OCI-LY3 (cell line): ENCODE data around the gene C20orf173.

ENCODE experiments used
- H2AFZ ChIP-seq: fragments of 200-600, 300-600 bp; shearing (Covaris generic); 2 replicates; pipeline ENCODE4 v1.6.0; 2014; ENCODE audit warnings: antibody characterized with exemption, low read depth, low read length
- H3K27ac ChIP-seq: fragments of 200-600, 300-600 bp; sonication (generic); 2 replicates; pipeline ENCODE4 v1.5.1; 2014; ENCODE audit warnings: mild to moderate bottlenecking, low read length, moderate library complexity, mixed read lengths
- H3K27me3 ChIP-seq: fragments of 200-600, 300-600 bp; sonication (generic); 2 replicates; pipeline ENCODE4 v1.6.1; 2014; ENCODE audit warnings: low read depth, low read length, mixed read lengths
- H3K36me3 ChIP-seq: fragments of 200-600, 300-600 bp; sonication (generic); replicated peaks from 2 replicates; pipeline ENCODE3; 2014; ENCODE audit warnings: low read depth, low read length, mixed read lengths
- H3K4me1 ChIP-seq: fragments of 300-600, 200-600 bp; sonication (generic); 2 replicates; pipeline ENCODE4 v1.6.1; 2014; ENCODE audit warnings: low read length, mixed read lengths
- H3K4me2 ChIP-seq: fragments of 200-600, 300-600 bp; sonication (generic); 2 replicates; pipeline ENCODE4 v1.6.1; 2014; ENCODE audit warnings: low read length, mixed read lengths
- H3K4me3 ChIP-seq: fragments of 300-600, 200-600 bp; sonication (generic); 2 replicates; pipeline ENCODE4 v1.5.1; 2014; ENCODE audit warnings: antibody characterized with exemption, mild to moderate bottlenecking, low read length, moderate library complexity
- H3K79me2 ChIP-seq: fragments of 300-600, 200-600 bp; shearing (Covaris generic); 2 replicates; pipeline ENCODE4 v1.6.1; 2014; ENCODE audit warnings: mild to moderate bottlenecking, low read length, mixed read lengths
- H3K9ac ChIP-seq: fragments of 300-600, 200-600 bp; shearing (Covaris generic); 2 replicates; pipeline ENCODE4 v1.6.0; 2014; ENCODE audit warnings: mild to moderate bottlenecking, low read length, moderate library complexity
- H3K9me3 ChIP-seq: fragments of 200-600, 300-600 bp; shearing (Covaris generic); 2 replicates; pipeline ENCODE4 v1.6.1; 2014; ENCODE audit warnings: low read length, mixed read lengths; ENCODE audit not compliant: insufficient read depth
- H4K20me1 ChIP-seq: fragments of 200-600, 300-600 bp; sonication (generic); 2 replicates; pipeline ENCODE4 v1.6.1; 2016; ENCODE audit warnings: low read length, mixed read lengths; ENCODE audit not compliant: insufficient read depth
- EZH2phosphoT487 ChIP-seq: fragments of 200-600 bp; shearing (Covaris generic); IDR thresholded peaks from 2 replicates; pipeline ENCODE4 v1.6.1; 2018; ENCODE audit warnings: antibody characterized with exemption, mixed run types, low read depth
- TF ChIP-seq, protein P1 (sequence below): fragments of 200-600, 300-600 bp; sonication (generic); IDR thresholded peaks from 2 replicates; pipeline ENCODE4 v1.5.1; 2014; ENCODE audit warnings: antibody characterized with exemption, low read length, low read depth

The C20orf173 gene

DNA sequence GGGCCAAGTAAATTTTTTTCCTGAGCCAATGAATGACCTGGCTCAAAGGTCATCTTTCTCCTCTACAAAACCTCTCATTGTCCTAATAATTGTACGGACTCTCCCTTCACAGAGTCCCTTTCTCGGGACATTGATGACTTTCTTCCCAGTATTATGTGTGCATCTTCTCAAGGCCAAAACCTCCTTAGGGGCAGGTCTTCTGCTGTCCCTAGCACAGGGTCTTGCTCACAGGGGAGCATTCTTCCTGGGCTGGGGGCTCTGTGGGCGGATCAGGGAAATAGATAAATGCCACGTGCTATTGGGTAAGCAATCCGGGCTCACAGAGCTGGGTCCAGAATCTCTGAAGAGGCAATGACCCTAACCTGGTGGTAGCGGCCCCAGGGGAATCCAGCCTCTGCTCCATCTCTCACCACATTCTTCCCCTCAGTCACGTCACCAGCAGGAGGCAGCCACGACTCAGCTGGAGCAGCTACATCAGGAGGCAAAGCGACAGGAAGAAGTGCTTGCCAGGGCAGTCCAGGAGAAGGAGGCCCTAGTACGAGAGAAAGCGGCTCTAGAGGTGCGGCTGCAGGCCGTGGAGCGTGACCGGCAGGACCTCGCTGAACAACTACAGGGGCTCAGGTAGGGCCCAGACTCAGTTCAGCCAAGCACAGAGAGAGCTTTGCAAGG is 50.5 kb downstream of the C20orf173 start:
- Histone ChIP-seq H3K27me3 (no peaks in the 10 kb centered on the region), H3K36me3 (peaks cover 57% of the 10 kb centered on the region), H3K4me3 (no peak overlapping the region), H3K9me3 (no peaks in the 10 kb centered on the region), H3K4me1 (no peaks in the 10 kb centered on the region), H3K9ac (no peak overlapping the region), H4K20me1 (no peaks in the 10 kb centered on the region), H3K27ac (no peak overlapping the region), H3K79me2 (no peaks in the 10 kb centered on the region), H2AFZ (no peak overlapping the region), H3K4me2 (no peak overlapping the region)
- TF ChIP-seq, protein P1, sequence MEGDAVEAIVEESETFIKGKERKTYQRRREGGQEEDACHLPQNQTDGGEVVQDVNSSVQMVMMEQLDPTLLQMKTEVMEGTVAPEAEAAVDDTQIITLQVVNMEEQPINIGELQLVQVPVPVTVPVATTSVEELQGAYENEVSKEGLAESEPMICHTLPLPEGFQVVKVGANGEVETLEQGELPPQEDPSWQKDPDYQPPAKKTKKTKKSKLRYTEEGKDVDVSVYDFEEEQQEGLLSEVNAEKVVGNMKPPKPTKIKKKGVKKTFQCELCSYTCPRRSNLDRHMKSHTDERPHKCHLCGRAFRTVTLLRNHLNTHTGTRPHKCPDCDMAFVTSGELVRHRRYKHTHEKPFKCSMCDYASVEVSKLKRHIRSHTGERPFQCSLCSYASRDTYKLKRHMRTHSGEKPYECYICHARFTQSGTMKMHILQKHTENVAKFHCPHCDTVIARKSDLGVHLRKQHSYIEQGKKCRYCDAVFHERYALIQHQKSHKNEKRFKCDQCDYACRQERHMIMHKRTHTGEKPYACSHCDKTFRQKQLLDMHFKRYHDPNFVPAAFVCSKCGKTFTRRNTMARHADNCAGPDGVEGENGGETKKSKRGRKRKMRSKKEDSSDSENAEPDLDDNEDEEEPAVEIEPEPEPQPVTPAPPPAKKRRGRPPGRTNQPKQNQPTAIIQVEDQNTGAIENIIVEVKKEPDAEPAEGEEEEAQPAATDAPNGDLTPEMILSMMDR = peak; percentile 17; the same call in 1 of the 2 replicates
- no peak for TF ChIP-seq EZH2phosphoT487
